Tibial nerve (tissue), 4 donors: Measurements from ENCODE around the gene SLC9B2. TPM values are rescaled to one million over a fixed set of nuclear protein-coding genes. Genes with fewer than 3 reads are reported as not detected.
A peak's percentile ranks its signal among the peaks of the same experiment; 100 is the strongest.

Experiments used
- DNase-seq, 2 donors: peaks; one replicate each; pipeline ENCODE4 v3.0.0-alpha.2; 2019; ENCODE audit warnings: low spot score in 2 of 2
- H3K27ac ChIP-seq, 4 donors: fragments of 200-600 bp; sonication (generic) in 3 of 4; one replicate each; pipeline ENCODE4 v1.5.1; 2017 to 2019; ENCODE audit warnings: mild to moderate bottlenecking in 1 of 4
- H3K27me3 ChIP-seq, 2 donors: fragments of 200-600 bp; sonication (generic) in 1 of 2; one replicate each; pipeline versions ENCODE4 v1.5.1 to v1.6.0; 2017 to 2019
- H3K36me3 ChIP-seq, 3 donors: fragments of 200-600 bp; sonication (generic); one replicate each; pipeline ENCODE4 v1.5.1; 2018 to 2019
- H3K4me1 ChIP-seq, 4 donors: fragments of 200-600 bp; sonication (generic) in 3 of 4; one replicate each; pipeline ENCODE4 v1.5.1; 2017 to 2019
- H3K4me3 ChIP-seq, 4 donors: fragments of 200-600 bp; sonication (generic) in 3 of 4; one replicate each; pipeline ENCODE4 v1.5.1; 2017 to 2019; ENCODE audit warnings: mild to moderate bottlenecking in 1 of 4, moderate library complexity in 1 of 4
- H3K9me3 ChIP-seq, 4 donors: fragments of 200-600 bp; sonication (generic) in 3 of 4; one replicate each; pipeline ENCODE4 v1.5.1; 2017 to 2019
- CTCF ChIP-seq, 5 experiments: fragments of 200-600 bp in 3 of 5; fragments of 450-650 bp in 2 of 5; sonication (generic) in 3 of 5; IDR thresholded peaks; one replicate each; pipeline ENCODE4 v1.5.1; 2016 to 2019; ENCODE audit warnings: antibody characterized with exemption in 5 of 5, mild to moderate bottlenecking in 3 of 5, moderate library complexity in 2 of 5
- EP300 ChIP-seq, 2 donors: sonication (generic); formaldehyde crosslinking; IDR thresholded peaks; one replicate each; pipeline ENCODE4 v1.6.1; 2017; ENCODE audit warnings: antibody characterized with exemption in 2 of 2, mild to moderate bottlenecking in 1 of 2
- POLR2A ChIP-seq, 2 donors: fragments of 450-650 bp; IDR thresholded peaks; one replicate each; pipeline ENCODE4 v1.6.1; 2017; ENCODE audit warnings: antibody characterized with exemption in 2 of 2, mild to moderate bottlenecking in 2 of 2, moderate library complexity in 2 of 2
- WGBS, 2 donors: methylation state at CpG; one replicate each; pipeline ENCODE4 v1.1.5; 2018; 5-methylcytosine and 5-hydroxymethylcytosine counted together
- total RNA-seq, 4 donors: library from RNA; depleted of rRNA; stranded (reverse); fragments of >200 nt; gene quantifications; one replicate each; pipeline ENCODE4 v1.1.0, GENCODE V29; 2016

The SLC9B2 gene
- total RNA-seq, 4 donors from 2014 or later = 13.1 to 29.4 (median 22.2) TPM

DNA sequence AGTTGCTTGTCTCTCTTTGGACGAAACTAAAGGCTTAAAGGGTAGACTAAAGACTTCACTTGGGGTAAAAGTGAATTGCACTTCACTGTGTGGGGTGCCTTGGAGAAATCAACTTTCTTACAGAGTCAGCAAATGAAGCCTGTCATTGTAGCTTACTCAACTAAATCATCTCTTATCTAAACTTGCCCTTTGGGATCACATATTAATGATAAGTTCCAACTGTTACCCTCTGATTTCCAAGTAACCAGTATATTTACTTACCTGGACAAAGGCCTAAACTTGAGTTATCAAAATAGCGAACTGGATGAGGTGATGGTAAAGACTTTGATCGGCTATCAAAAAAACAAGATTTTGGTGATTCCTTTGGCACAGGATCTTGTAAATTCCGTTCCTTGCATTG lies 32.0 kb upstream of the SLC9B2 start:
- H3K4me3 ChIP-seq = no peak overlapping the region
- no peak overlapping the region for H3K27ac ChIP-seq
- 94 to 98% methylated on average over 4 of the region's 4 CpGs for WGBS, 2 donors
- no peak for TF ChIP-seq EP300 (IDR thresholded peaks at IDR 0.05)
- no peak for TF ChIP-seq CTCF (IDR thresholded peaks at IDR 0.05)
- TF ChIP-seq POLR2A (IDR thresholded peaks at IDR 0.05) = no peak
- no peaks in the 10 kb centered on the region for H3K9me3 ChIP-seq
- no peaks in the 10 kb centered on the region for H3K4me1 ChIP-seq
- DNase-seq = no peak
- no peaks in the 10 kb centered on the region for H3K27me3 ChIP-seq
- H3K36me3 ChIP-seq = no peaks in the 10 kb centered on the region

GRCh38 chr4:103105558-103106356 lies 29.2 kb upstream of the SLC9B2 start:
- Histone ChIP-seq H3K4me3 (no peak overlapping the region), H3K9me3 (no peaks in the 10 kb centered on the region)
- WGBS, 2 donors = 89 to 98% methylated on average over 2 of the region's 2 CpGs

DNA sequence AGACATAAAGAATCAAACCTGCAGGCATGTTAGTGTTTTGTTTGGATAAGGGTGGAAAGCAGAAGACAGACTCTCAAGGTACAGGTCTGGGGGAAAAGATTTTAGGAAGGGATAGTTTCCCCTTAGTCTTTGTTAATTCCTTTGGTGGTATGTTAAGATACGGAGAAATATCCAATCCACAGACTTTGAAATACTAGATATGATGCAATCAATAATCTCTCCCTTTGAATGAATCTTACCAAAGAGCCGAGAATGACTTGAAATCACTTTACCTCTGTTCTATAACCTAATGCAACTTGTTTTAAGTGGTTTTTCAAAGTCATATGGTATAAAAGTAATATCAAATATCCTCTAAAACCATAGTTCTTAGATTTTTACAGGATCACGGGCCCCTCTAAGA lies 28.3 kb upstream of the SLC9B2 start:
- no peak for TF ChIP-seq CTCF (IDR thresholded peaks at IDR 0.05)
- Histone ChIP-seq H3K27me3 (no peaks in the 10 kb centered on the region), H3K36me3 (no peaks in the 10 kb centered on the region), H3K27ac (no peak overlapping the region), H3K9me3 (no peaks in the 10 kb centered on the region), H3K4me3 (no peak overlapping the region), H3K4me1 (no peaks in the 10 kb centered on the region)
- DNase-seq = no peak
- 91 to 96% methylated on average over 3 of the region's 3 CpGs for WGBS, 2 donors

More at GRCh38 chr4:103105558-103106356, 29.2 kb upstream of the SLC9B2 start:
- Histone ChIP-seq H3K27me3 (no peaks in the 10 kb centered on the region), H3K27ac (no peak overlapping the region), H3K36me3 (no peaks in the 10 kb centered on the region), H3K4me1 (no peaks in the 10 kb centered on the region)
- TF ChIP-seq CTCF (IDR thresholded peaks at IDR 0.05) = no peak
- no peak for TF ChIP-seq EP300 (IDR thresholded peaks at IDR 0.05)
- TF ChIP-seq POLR2A (IDR thresholded peaks at IDR 0.05) = no peak
- no peak for DNase-seq

- Histone ChIP-seq H3K9me3 (no peaks in the 10 kb centered on the region), H3K4me3 (no peak overlapping the region), H3K36me3 (no peaks in the 10 kb centered on the region), H3K27ac (no peak overlapping the region), H3K27me3 (no peaks in the 10 kb centered on the region), H3K4me1 (peaks cover 0 to 26% (median 15%) of the 10 kb centered on the region in 4 donors)
- 38 to 44% methylated on average over 5 of the region's 5 CpGs for WGBS, 2 donors
- no peak for DNase-seq
- no peak for TF ChIP-seq POLR2A (IDR thresholded peaks at IDR 0.05)
These were observed 24.1 kb upstream of the SLC9B2 start for GRCh38 chr4:103100691-103101090.

DNA sequence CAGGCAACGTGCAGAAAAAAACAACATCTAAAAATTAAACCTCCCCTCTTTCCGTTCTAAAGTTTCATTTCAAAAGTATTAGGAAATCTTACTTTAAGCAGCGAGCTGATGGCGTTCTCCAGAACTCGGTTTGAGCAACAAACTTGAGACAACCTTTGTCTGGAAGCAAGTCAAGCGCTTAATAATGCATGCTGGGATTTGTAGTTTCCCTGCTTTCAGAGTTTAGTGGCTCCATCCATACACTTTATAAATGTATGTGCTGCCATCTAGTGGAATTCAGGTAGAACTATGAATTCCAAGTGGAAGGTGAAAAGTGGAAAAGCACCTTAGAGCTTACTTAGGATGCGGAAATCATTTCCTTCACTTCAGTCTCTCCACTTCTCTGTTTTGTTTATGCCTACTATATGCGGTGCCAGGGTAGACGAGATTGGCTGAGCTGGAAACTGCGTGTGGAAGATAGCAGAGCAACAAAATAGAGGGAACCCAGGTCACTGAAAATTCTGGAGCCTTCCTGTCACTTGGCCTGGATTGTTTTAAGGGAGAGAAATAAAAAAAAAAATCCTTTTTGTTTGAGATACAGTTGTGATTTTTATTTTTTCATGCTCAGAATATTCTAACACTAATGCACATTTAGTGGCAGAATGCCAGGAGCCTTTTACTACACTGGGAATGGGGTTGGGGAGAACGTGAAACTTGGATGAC lies 23.3 kb upstream of the SLC9B2 start, which contains the start of gene BDH2:
Gene BDH2, minus strand, starts transcription at position 144 of the 702 bp plus-strand sequence. CDS start 3,580 bp downstream, outside the sequence.
- no peaks in the 10 kb centered on the region for H3K9me3 ChIP-seq
- peak in 1 of 2 donors; percentile 66 for DNase-seq
- H3K27ac ChIP-seq = peak within 1 kb of the TSS in 3 of 4 donors; percentile 63 to 89 (median 85)
- H3K36me3 ChIP-seq = no peaks in the 10 kb centered on the region
- no peaks in the 10 kb centered on the region for H3K27me3 ChIP-seq
- WGBS, 2 donors = 7 to 9% methylated on average over 11 of the region's 11 CpGs
- H3K4me3 ChIP-seq = peak within 1 kb of the TSS; percentile 16 to 55 (median 40)
- peaks cover 0 to 34% (median 17%) of the 10 kb centered on the region in 4 donors for H3K4me1 ChIP-seq
- TF ChIP-seq POLR2A (IDR thresholded peaks at IDR 0.05) (peak in 1 of 2 donors; percentile 26), EP300 (IDR thresholded peaks at IDR 0.05) (peak in 1 of 2 donors; percentile 86), CTCF (IDR thresholded peaks at IDR 0.05) (peak; percentile 67 to 86 (median 72))
